GM12878 (cell line): ENCODE results near the gene MRPL55. TPM values are rescaled to one million over a fixed set of nuclear protein-coding genes. Genes with fewer than 3 reads are reported as not detected.

Source experiments
- ATAC-seq: fragments of 200-7000 bp; cut with Tn5 transposase; 3 replicates; pipeline ENCODE4 v1.9.1; 2020; ENCODE audit warnings: mild to moderate bottlenecking, moderate library complexity
- BruUV-seq: library from RNA; stranded (reverse); fragments of 400-500 nt; replicated peaks from 2 replicates; lab custom pipeline; 2021; lab: Mats Ljungman, UMichigan
- CTCF ChIA-PET: fragments of 300-600 bp; sonication (Branson Sonifier 250); formaldehyde crosslinking; extraction: SDS; loops from one replicate; lab custom pipeline; 2021; ENCODE audit warnings: inconsistent platforms; lab: Yijun Ruan, JAX
- POLR2A ChIA-PET: fragments of 350-600 bp; formaldehyde crosslinking; extraction: SDS; loops from one replicate; lab custom pipeline; 2021; ENCODE audit warnings: inconsistent platforms; lab: Charles Lee
- RAD21 ChIA-PET: fragments of 300-600 bp; sonication (Branson Sonifier 250); formaldehyde crosslinking; loops from one replicate; lab custom pipeline; 2023; ENCODE audit warnings: antibody characterized with exemption; ENCODE audit not compliant: unreplicated experiment; lab: Charles Lee
- SMC1A ChIA-PET: fragments of 300-600 bp; sonication (Branson Sonifier 250); formaldehyde crosslinking; loops from one replicate; lab custom pipeline; 2023; ENCODE audit not compliant: unreplicated experiment, uncharacterized antibody; lab: Charles Lee
- DNase-seq: peaks from one replicate; pipeline ENCODE4 v3.0.0-alpha.2; 2011; ENCODE audit warnings: low read depth, low spot score
- FAIRE-seq: peaks from 3 replicates; lab custom pipeline; 2011; peaks lifted over from hg19 to GRCh38; lab: Jason Lieb, UNC
- H2AFZ ChIP-seq: 2 replicates; pipeline ENCODE4 v1.6.0; 2011; ENCODE audit warnings: low read depth, low read length, control low read depth; ENCODE audit not compliant: control insufficient read depth
- H3K27ac ChIP-seq: 2 replicates; pipeline ENCODE4 v1.5.1; 2011; ENCODE audit warnings: control low read depth; ENCODE audit not compliant: control insufficient read depth, insufficient read depth
- H3K27me3 ChIP-seq, 2 experiments: replicated peaks in 1 of 2; 2 replicates each; pipeline versions ENCODE4 v1.6.0 to v1.6.1; 2011; ENCODE audit warnings: low read length in 1 of 2; ENCODE audit not compliant: control insufficient read depth in 2 of 2, insufficient read depth in 2 of 2
- H3K36me3 ChIP-seq, 2 experiments: 2 replicates each; pipeline ENCODE4 v1.5.1; 2011; ENCODE audit warnings: low read length in 1 of 2; ENCODE audit not compliant: control insufficient read depth in 2 of 2, insufficient read depth in 2 of 2
- H3K4me1 ChIP-seq: 2 replicates; pipeline ENCODE4 v1.6.1; 2011; ENCODE audit warnings: mild to moderate bottlenecking, low read length, moderate library complexity, mixed read lengths; ENCODE audit not compliant: control insufficient read depth, insufficient read depth
- H3K4me2 ChIP-seq: 2 replicates; pipeline ENCODE4 v1.6.0; 2011; ENCODE audit warnings: control low read depth; ENCODE audit not compliant: control insufficient read depth, insufficient read depth
- H3K4me3 ChIP-seq: fragments of 200-600 bp; sonication (generic); 2 replicates; pipeline ENCODE4 v1.5.1; 2016
- H3K79me2 ChIP-seq: 2 replicates; pipeline ENCODE4 v1.6.0; 2011; ENCODE audit warnings: low read length; ENCODE audit not compliant: control insufficient read depth, insufficient read depth
- H3K9ac ChIP-seq: 2 replicates; pipeline ENCODE4 v1.8.0; 2011; ENCODE audit warnings: low read length, control low read depth, mixed read lengths; ENCODE audit not compliant: control insufficient read depth, insufficient read depth
- H3K9me3 ChIP-seq: replicated peaks from 3 replicates; pipeline ENCODE4 v1.5.1; 2011; ENCODE audit warnings: mild to moderate bottlenecking, low read length; ENCODE audit not compliant: control insufficient read depth, insufficient read depth
- H4K20me1 ChIP-seq: 2 replicates; pipeline ENCODE4 v1.6.0; 2011; ENCODE audit not compliant: control insufficient read depth, insufficient read depth
- ATF7 ChIP-seq: fragments of 450-650 bp; IDR thresholded peaks from 2 replicates; pipeline ENCODE4 v1.6.1; 2016; ENCODE audit warnings: low read depth, mild to moderate bottlenecking
- CHD2 ChIP-seq: IDR thresholded peaks from 2 replicates; pipeline ENCODE4 v1.6.1; 2011; ENCODE audit warnings: low read depth, low read length, improper control_type of control experiment, borderline replicate concordance
- HDAC6 ChIP-seq: fragments of 200-600 bp; sonication (generic); IDR thresholded peaks from one replicate; pipeline ENCODE4 v1.8.0; 2017; ENCODE audit warnings: antibody characterized with exemption; ENCODE audit not compliant: unreplicated experiment
- NR2C1 ChIP-seq: fragments of 450-650 bp; IDR thresholded peaks from 2 replicates; pipeline ENCODE4 v1.6.1; 2017; ENCODE audit warnings: antibody characterized with exemption, mild to moderate bottlenecking, moderate library complexity
- POLR2AphosphoS5 ChIP-seq: IDR thresholded peaks from 2 replicates; pipeline ENCODE4 v1.6.1; 2011; ENCODE audit warnings: mild to moderate bottlenecking, low read length, inconsistent platforms
- TBL1XR1 ChIP-seq: IDR thresholded peaks from 2 replicates; pipeline ENCODE4 v1.6.1; 2012; ENCODE audit warnings: low read depth, low read length, improper control_type of control experiment
- WGBS: methylation state at CpG from one replicate; pipeline ENCODE4 v1.1.6; 2016; ENCODE audit warnings: low lambda C conversion rate; ENCODE audit not compliant: insufficient replicate concordance, insufficient coverage; ENCODE audit errors: missing lambda C conversion rate; 5-methylcytosine and 5-hydroxymethylcytosine counted together
- in situ Hi-C: fragments of 300-500 bp; cut with MboI; formaldehyde crosslinking; loops from 9 replicates; pipeline ENCODE4 v1.14.3; 2018; ENCODE audit warnings: mixed read lengths
- intact Hi-C: fragments of 100-400 bp; cut with micrococcal nuclease; formaldehyde crosslinking; loops from one replicate; pipeline ENCODE4 v1.14.2; 2022; ENCODE audit not compliant: unreplicated experiment
- polyA plus RNA-seq, 11 experiments: library from polyadenylated mRNA; depleted of rRNA in 4 of 11; unstranded in 6 of 11; stranded (reverse) in 5 of 11; fragments of >200 nt; fragmentation: Nextera tagmentation in 4 of 11; fragmentation: Illumina TruSeq in 1 of 11; extraction: Ambion mirVana in 4 of 11; extraction: Trizol in 1 of 11; gene quantifications; 1 replicate in 1 of 11; 2 replicates in 10 of 11; pipeline versions ENCODE4 v1.2.1 to v1.2.3, GENCODE V29; 2011 to 2016; ENCODE audit warnings: inconsistent platforms in 2 of 11, missing spikeins in 2 of 11, low read depth in 1 of 11
- total RNA-seq, 4 experiments: library from RNA; depleted of rRNA in 3 of 4; stranded (reverse); fragments of >200 nt in 3 of 4; fragmentation: Illumina TruSeq in 1 of 4; extraction: Trizol in 1 of 4; gene quantifications; 2 replicates each; pipeline versions ENCODE4 v1.2.1 to v1.2.3, GENCODE V29; 2013 to 2021

The MRPL55 gene
- total and polyA plus RNA-seq, 10 of the 15 experiments (the other 5 are each of a cell fraction or from before 2014, with no cell fraction given): 15.1 to 143 (median 55.8) TPM

- ChIA-PET CTCF (no interaction called here), RAD21 (no interaction called here), POLR2A (interaction anchor here (0.7 to 1.3 kb wide), 2 partner anchors 8 to 10 kb away, joined by 3 read pairs; no protein-coding TSS in a partner anchor), SMC1A (interaction anchor here (2.4 kb wide), 1 partner anchor 13 kb away, joined by 9 read pairs; the partner anchor contains the start of gene IBA57)
- no peak overlapping the region for H3K27ac ChIP-seq
- no peak overlapping the region for H3K4me2 ChIP-seq
- H3K36me3 ChIP-seq: peaks cover 0 to 12% of the 10 kb centered on the region in 2 experiments; a peak in 2 of 4 replicates
- H4K20me1 ChIP-seq: no peaks in the 10 kb centered on the region
- H3K9me3 ChIP-seq: no peaks in the 10 kb centered on the region
- in situ Hi-C loops: no loop called here
- no peak for DNase-seq
- no TSS peak for BruUV-seq
- H2AFZ ChIP-seq: no peak overlapping the region
- no peaks in the 10 kb centered on the region for H3K4me1 ChIP-seq
- no peak overlapping the region for H3K9ac ChIP-seq
- no peak for ATAC-seq
- H3K79me2 ChIP-seq: no peaks in the 10 kb centered on the region
- no peak for TF ChIP-seq POLR2AphosphoS5
- TF ChIP-seq CHD2: no peak
- no peak for TF ChIP-seq ATF7
- no peak for TF ChIP-seq HDAC6
- TF ChIP-seq TBL1XR1: no peak
- TF ChIP-seq NR2C1: no peak
- no peak overlapping the region for H3K4me3 ChIP-seq
- no peak for FAIRE-seq
- no peaks in the 10 kb centered on the region for H3K27me3 ChIP-seq
- intact Hi-C loops: no loop called here
- 84% methylated on average over 18 of the region's 19 CpGs for WGBS
These were observed 43.2 kb upstream of the MRPL55 start for GRCh38 chr1:228152097-228152917.
